GM12875 (cell line): Measurements from ENCODE around the gene APBA2.

Experiments used
- H3K4me3 ChIP-seq: one replicate; pipeline ENCODE4 v1.5.1; 2011; ENCODE audit warnings: low read depth, low read length, control low read depth
- CTCF ChIP-seq: IDR thresholded peaks from 2 replicates; pipeline ENCODE4 v1.5.1; 2011; ENCODE audit warnings: low read depth, mild to moderate bottlenecking, control low read depth, inconsistent platforms, low read length, moderate library complexity, borderline replicate concordance; ENCODE audit not compliant: insufficient read depth

APBA2 gene

GRCh38 chr15:28983432-28984311, 97.9 kb downstream of the APBA2 start:
- no peak overlapping the region for H3K4me3 ChIP-seq
- no peak for TF ChIP-seq CTCF

GRCh38 chr15:28984421-28985315, 98.9 kb downstream of the APBA2 start:
- no peak for TF ChIP-seq CTCF
- no peak overlapping the region for H3K4me3 ChIP-seq

GRCh38 chr15:28985316-28985645, 99.5 kb downstream of the APBA2 start:
- no peak for TF ChIP-seq CTCF
- H3K4me3 ChIP-seq, result no peak overlapping the region

GRCh38 chr15:28985691-28986090, 99.9 kb downstream of the APBA2 start:
- no peak overlapping the region for H3K4me3 ChIP-seq
- TF ChIP-seq CTCF, result no peak

- no peak for TF ChIP-seq CTCF
- H3K4me3 ChIP-seq, result no peak overlapping the region
Observed at GRCh38 chr15:28986108-28986507, 100.3 kb downstream of the APBA2 start.

- TF ChIP-seq CTCF, result no peak
- H3K4me3 ChIP-seq, result no peak overlapping the region
Observed at GRCh38 chr15:28986726-28987125, 101.0 kb downstream of the APBA2 start.

- no peak overlapping the region for H3K4me3 ChIP-seq
- no peak for TF ChIP-seq CTCF
Observed at GRCh38 chr15:28987337-28987736, 101.6 kb downstream of the APBA2 start.
